ENCODE data around the gene LMO7. TPM values are rescaled to one million over a fixed set of nuclear protein-coding genes. Genes with fewer than 3 reads are reported as not detected.

The LMO7 gene
- total and polyA plus RNA-seq, 2 of the 8 experiments (the other 6 are each of a cell fraction or from before 2014, with no cell fraction given): 8.1 to 28.3 TPM

DNA sequence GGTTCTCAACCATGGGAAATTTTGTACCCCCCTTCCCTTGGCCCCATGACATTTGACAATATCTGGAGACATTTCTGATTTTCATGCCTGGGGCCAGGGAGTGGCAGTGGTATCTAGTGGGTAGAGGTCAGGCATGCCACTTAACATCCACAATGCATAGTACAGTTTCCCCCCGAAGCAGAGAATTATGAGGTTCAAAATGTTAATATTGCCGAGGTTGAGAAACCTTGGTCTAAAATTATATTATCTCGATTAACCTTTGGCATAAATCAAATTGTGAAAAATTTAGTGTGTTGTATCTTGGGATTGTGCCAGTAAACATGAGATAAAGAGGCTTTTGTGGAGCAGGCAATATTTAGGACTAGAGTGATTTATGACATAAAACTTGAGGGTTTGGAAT is 147.9 kb downstream of the LMO7 start:
- Histone ChIP-seq H3K23me2 (ENCODE audit: low read depth, low read length) (no peaks in the 10 kb centered on the region), H4K8ac (ENCODE audit: extremely low read depth, insufficient read depth, low read length) (no peak overlapping the region), H3K23ac (ENCODE audit: insufficient read length) (no peak overlapping the region), H2AFZ (ENCODE audit: low read length) (no peak overlapping the region), H2BK20ac (ENCODE audit: low read length) (no peak overlapping the region), H3K27me3 (replicated peaks in 1 of 4; ENCODE audit: control insufficient read depth in 3 of 4, extremely low read depth in 1 of 4, insufficient read depth in 3 of 4, low read length in 3 of 4) (no peaks in the 10 kb centered on the region), H3K14ac (ENCODE audit: insufficient read length) (no peak overlapping the region), H3K9me3 (ENCODE audit: insufficient read depth in 2 of 2, low read depth in 1 of 2, low read length in 1 of 2) (peaks cover 3 to 4% of the 10 kb centered on the region in 2 experiments; a peak in 2 of 4 replicates), H4K5ac (ENCODE audit: insufficient read length, low read depth, low read length) (no peak overlapping the region), H2AK5ac (ENCODE audit: low read depth, low read length) (no peak overlapping the region), H4K20me1 (replicated peaks in 1 of 2; ENCODE audit: control insufficient read depth in 1 of 2, insufficient read depth in 2 of 2, low read length in 2 of 2) (no peaks in the 10 kb centered on the region), H3K4me2 (ENCODE audit: insufficient read depth in 1 of 2, low read depth in 2 of 2, low read length in 2 of 2) (no peak overlapping the region), H3K4me3 (ENCODE audit: extremely low read depth in 1 of 4, insufficient read depth in 2 of 4, low read depth in 3 of 4, low read length in 4 of 4) (no peak overlapping the region), H2BK12ac (ENCODE audit: low read depth, low read length) (no peak overlapping the region), H3K79me2 (ENCODE audit: control insufficient read depth in 1 of 2, insufficient read depth in 2 of 2, low read length in 2 of 2) (no peaks in the 10 kb centered on the region), H3K4me1 (replicated peaks in 1 of 4; ENCODE audit: control insufficient read depth in 3 of 4, insufficient read depth in 4 of 4, low read length in 3 of 4) (no peaks in the 10 kb centered on the region; a peak in 1 of 7 replicates), H3K4ac (replicated peaks; ENCODE audit: insufficient read length, low read depth, low read length) (no peak overlapping the region), H4K91ac (replicated peaks; ENCODE audit: insufficient read length, low read length) (no peak overlapping the region), H2BK15ac (ENCODE audit: low read length) (no peak overlapping the region), H3K79me1 (ENCODE audit: low read depth, low read length) (no peaks in the 10 kb centered on the region), H3K9ac (replicated peaks in 1 of 4; ENCODE audit: extremely low read depth in 1 of 4, low read depth in 3 of 4, low read length in 3 of 4) (no peak overlapping the region), H2BK120ac (replicated peaks; ENCODE audit: low read depth, low read length) (no peak overlapping the region), H3K18ac (ENCODE audit: extremely low read depth, low read length) (no peak overlapping the region), H3K56ac (replicated peaks; ENCODE audit: insufficient read length, low read depth, low read length) (no peak overlapping the region), H2BK5ac (ENCODE audit: low read depth, low read length) (no peak overlapping the region), H3K36me3 (ENCODE audit: control insufficient read depth in 2 of 4, insufficient read depth in 4 of 4, low read length in 3 of 4) (no peaks in the 10 kb centered on the region), H3K27ac (ENCODE audit: low read depth, low read length) (no peak overlapping the region)
- ChIA-PET CTCF (ENCODE audit: partially characterized antibody) (interaction anchor here (0.6 to 0.9 kb wide), 2 partner anchors 12 to 234 kb away, joined by 3 read pairs; partner anchors contain the start of gene UCHL3), POLR2A (ENCODE audit: partially characterized antibody) (no interaction called here)
- DNase-seq (ENCODE audit: low read depth in 1 of 2, low spot score in 2 of 2) (no peak), FAIRE-seq (no peak)
- 92% methylated on average over 3 of the region's 3 CpGs; no CpG with 5 or more reads in 1 of the 2 experiments for WGBS, 2 experiments (ENCODE audit: extremely low coverage in 1 of 2, insufficient coverage in 1 of 2, insufficient read length in 1 of 2, insufficient replicate concordance in 2 of 2, low coverage in 1 of 2, low lambda C conversion rate in 2 of 2, missing lambda C conversion rate in 1 of 2)
- TF ChIP-seq, protein P1, sequence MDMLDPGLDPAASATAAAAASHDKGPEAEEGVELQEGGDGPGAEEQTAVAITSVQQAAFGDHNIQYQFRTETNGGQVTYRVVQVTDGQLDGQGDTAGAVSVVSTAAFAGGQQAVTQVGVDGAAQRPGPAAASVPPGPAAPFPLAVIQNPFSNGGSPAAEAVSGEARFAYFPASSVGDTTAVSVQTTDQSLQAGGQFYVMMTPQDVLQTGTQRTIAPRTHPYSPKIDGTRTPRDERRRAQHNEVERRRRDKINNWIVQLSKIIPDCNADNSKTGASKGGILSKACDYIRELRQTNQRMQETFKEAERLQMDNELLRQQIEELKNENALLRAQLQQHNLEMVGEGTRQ (IDR thresholded peaks at IDR 0.05; ENCODE audit: low read length): no peak
- TF ChIP-seq, protein P2, sequence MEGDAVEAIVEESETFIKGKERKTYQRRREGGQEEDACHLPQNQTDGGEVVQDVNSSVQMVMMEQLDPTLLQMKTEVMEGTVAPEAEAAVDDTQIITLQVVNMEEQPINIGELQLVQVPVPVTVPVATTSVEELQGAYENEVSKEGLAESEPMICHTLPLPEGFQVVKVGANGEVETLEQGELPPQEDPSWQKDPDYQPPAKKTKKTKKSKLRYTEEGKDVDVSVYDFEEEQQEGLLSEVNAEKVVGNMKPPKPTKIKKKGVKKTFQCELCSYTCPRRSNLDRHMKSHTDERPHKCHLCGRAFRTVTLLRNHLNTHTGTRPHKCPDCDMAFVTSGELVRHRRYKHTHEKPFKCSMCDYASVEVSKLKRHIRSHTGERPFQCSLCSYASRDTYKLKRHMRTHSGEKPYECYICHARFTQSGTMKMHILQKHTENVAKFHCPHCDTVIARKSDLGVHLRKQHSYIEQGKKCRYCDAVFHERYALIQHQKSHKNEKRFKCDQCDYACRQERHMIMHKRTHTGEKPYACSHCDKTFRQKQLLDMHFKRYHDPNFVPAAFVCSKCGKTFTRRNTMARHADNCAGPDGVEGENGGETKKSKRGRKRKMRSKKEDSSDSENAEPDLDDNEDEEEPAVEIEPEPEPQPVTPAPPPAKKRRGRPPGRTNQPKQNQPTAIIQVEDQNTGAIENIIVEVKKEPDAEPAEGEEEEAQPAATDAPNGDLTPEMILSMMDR (IDR thresholded peaks at IDR 0.05; ENCODE audit: control extremely low read depth in 1 of 3, insufficient read depth in 1 of 3, low read depth in 1 of 3, low read length in 3 of 3): no peak
- TF ChIP-seq BRCA1 (IDR thresholded peaks at IDR 0.05; ENCODE audit: low read depth, low read length): no peak
- no peak for TF ChIP-seq EP300 (IDR thresholded peaks at IDR 0.05; ENCODE audit: borderline replicate concordance in 1 of 2, low read depth in 2 of 2, low read length in 2 of 2)
- TF ChIP-seq RXRA (IDR thresholded peaks at IDR 0.05; ENCODE audit: insufficient read depth, low read depth, low read length): no peak
- no peak for TF ChIP-seq EZH2 (IDR thresholded peaks at IDR 0.05; ENCODE audit: low read depth, low read length, severe bottlenecking)
- no peak for TF ChIP-seq TAF7 (optimal IDR thresholded peaks at IDR 0.05; ENCODE audit: borderline replicate concordance, low read depth, low read length)
